GM18861 (cell line): ENCODE measurements around the gene PTPRD.
A peak's percentile ranks its signal among the peaks of the same experiment; 100 is the strongest.

Experiments used
- ATAC-seq: cut with Tn5 transposase; IDR thresholded peaks from one replicate; pipeline ENCODE4 v1.9.1; 2021; ENCODE audit not compliant: unreplicated experiment

The PTPRD gene

DNA sequence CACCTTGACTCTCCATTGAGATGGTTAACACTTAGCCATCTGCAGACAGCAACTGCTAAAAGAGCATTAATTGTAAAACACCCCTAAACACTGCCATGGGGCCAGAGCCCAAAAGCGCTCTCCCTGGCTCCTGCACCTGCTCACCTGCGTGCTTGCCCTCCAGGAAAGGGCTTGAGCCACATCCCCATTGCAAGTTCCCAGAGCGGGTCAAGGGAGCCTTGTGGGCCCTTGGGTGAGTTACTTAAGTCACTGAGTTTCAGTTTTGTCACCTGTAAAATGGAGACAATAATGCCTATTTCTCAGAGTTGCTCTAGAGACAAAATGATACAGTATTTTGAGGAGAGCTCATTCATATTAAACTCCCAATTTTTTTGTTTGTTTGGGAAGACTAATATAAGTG, 967.8 kb downstream of the PTPRD start:
- ATAC-seq, result no peak

GRCh38 chr9:9631284-9631683, 981.5 kb downstream of the PTPRD start:
- peak; percentile 93 for ATAC-seq

DNA sequence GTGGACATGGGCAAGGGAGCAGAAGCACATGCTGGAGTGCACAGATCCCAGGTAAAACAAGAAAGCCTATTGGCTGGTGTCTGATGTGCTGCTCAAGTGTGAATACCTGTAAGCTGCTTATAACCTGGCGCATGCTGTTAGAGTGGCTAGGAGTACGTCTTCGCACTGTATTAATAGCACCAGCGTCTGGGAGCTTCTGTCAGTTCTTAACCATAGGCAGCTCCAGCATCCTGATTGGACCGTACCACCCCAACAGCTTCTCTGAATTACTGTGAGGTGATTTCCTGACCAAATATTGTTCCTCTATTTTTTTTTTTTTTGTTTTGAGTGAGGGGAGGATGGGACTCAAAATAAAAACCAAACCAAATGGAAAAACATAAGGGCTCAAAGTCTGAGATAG, 987.6 kb downstream of the PTPRD start:
- ATAC-seq, result no peak

DNA sequence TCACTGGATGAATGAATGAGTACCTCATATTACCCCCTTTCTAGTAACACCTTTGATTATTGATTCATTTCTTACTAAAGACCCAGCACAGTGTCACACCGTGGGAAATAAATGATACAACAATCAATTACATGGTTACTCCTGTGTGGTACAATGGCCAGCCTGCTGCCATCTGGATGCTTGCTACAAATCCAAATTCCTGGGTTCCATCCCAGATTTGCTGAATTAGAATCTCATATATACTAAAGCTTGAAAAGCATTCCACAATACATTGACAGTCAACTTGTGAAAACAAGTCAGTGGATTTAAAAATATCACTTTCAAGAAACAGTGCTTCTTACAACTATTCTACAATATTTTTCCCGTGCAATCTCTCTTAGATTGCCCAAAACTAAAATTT, 989.3 kb downstream of the PTPRD start:
- ATAC-seq, result no peak

- ATAC-seq, result no peak
Measured at GRCh38 chr9:9621355-9621940, 991.4 kb downstream of the PTPRD start.

GRCh38 chr9:9620736-9621135, 992.1 kb downstream of the PTPRD start:
- ATAC-seq, result no peak

- no peak for ATAC-seq
Measured at GRCh38 chr9:9615086-9615485, 997.7 kb downstream of the PTPRD start.

- no peak for ATAC-seq
Measured at GRCh38 chr9:9614607-9615006, 998.2 kb downstream of the PTPRD start.

GRCh38 chr9:9612755-9613154, 1000.0 kb downstream of the PTPRD start:
- ATAC-seq, result no peak

GRCh38 chr9:9612270-9612669, 1000.5 kb downstream of the PTPRD start:
- ATAC-seq, result peak; percentile 50

DNA sequence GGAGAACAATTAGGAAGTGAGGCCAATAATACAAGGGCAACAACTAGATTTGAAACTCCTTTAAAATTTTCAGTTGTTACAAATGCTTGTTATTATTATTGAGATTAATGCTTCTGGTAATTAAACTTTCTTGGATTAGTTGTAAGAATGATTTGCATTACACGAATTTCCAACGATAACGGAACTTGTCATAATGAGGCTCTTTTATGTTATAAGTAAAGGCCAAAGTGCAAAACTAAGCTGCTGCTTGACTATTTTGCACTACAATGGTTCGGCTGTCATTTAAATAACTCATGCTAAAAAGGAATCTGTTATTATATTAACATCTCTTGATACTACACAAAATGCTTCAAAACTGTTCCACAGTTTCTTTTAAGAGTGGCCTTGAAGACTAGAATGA, 1007.1 kb downstream of the PTPRD start:
- ATAC-seq, result no peak

DNA sequence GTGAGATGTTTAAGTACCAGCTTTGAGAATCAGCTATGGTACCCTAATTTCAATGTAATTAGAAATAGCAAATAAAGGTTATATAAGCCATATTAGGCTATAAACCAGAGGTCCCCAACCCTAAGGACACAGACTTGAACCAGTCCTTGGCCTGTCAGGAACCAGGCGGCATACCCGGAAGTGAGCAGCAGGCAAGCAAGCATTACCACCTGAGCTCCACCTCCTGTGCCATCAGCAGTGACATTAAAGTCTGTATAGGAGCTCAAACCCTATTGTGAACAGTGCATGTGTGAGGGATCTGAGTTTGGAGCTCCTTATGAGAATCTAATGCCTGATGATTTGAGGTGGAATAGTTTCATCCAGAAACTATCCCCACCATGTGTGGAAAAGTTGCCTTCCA, 1009.5 kb downstream of the PTPRD start:
- no peak for ATAC-seq

GRCh38 chr9:9598723-9599122, 1014.1 kb downstream of the PTPRD start:
- ATAC-seq, result no peak

- ATAC-seq, result no peak
Measured at GRCh38 chr9:9592104-9592503, 1020.7 kb downstream of the PTPRD start.

DNA sequence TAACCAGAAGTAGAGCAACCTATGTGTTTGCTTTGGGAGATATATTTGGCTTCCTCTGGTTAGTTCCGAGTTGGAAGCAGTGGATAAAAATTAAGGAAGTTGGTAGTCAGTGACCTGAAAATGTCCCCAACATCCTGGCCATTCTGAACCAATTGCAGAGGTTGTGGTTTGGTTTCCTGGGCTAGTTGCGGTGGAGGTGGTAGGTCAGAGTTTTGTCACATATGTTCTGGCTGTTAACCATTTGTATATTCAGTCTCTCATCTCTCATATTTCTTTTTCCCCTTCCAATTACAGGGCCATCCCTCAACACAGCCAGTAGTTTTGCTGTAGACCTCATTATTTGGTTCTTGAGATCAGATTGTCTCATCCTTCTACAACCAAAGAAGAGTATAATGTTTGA, 1026.9 kb downstream of the PTPRD start:
- ATAC-seq, result peak; percentile 40

- no peak for ATAC-seq
Measured at GRCh38 chr9:9574080-9574479, 1038.7 kb downstream of the PTPRD start.

- no peak for ATAC-seq
Measured at GRCh38 chr9:9565700-9566099, 1047.1 kb downstream of the PTPRD start.

- no peak for ATAC-seq
Measured at GRCh38 chr9:9563817-9564216, 1049.0 kb downstream of the PTPRD start.

- ATAC-seq, result no peak
Measured at GRCh38 chr9:9560382-9561035, 1052.3 kb downstream of the PTPRD start.

- ATAC-seq, result no peak
Measured at GRCh38 chr9:9558907-9559306, 1053.9 kb downstream of the PTPRD start.

DNA sequence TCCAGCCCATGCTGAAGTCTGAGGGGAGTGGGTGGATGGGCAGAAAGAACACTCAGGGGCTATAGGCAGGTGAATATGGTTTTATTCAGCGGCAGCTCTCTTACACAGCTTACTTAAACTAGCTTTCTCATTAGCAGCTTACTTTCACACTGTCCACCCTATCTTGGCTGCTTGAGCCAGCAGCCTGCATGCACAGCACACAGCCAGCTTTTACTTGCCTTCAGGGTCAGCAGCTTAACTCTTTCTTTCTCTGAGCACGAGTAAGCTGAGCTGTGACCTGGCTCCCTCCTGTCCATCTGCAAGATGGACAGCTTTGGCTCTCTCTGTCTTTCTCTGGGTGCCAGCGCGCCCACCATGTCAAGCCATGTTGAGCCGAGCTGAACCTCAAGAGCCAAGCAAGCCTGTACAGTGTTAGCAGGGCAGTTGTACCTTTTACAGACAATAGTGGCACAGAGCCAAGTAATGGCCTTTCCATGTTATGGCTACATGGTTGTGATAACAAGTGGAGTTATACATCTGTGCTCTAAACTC, 1054.9 kb downstream of the PTPRD start:
- ATAC-seq, result no peak

DNA sequence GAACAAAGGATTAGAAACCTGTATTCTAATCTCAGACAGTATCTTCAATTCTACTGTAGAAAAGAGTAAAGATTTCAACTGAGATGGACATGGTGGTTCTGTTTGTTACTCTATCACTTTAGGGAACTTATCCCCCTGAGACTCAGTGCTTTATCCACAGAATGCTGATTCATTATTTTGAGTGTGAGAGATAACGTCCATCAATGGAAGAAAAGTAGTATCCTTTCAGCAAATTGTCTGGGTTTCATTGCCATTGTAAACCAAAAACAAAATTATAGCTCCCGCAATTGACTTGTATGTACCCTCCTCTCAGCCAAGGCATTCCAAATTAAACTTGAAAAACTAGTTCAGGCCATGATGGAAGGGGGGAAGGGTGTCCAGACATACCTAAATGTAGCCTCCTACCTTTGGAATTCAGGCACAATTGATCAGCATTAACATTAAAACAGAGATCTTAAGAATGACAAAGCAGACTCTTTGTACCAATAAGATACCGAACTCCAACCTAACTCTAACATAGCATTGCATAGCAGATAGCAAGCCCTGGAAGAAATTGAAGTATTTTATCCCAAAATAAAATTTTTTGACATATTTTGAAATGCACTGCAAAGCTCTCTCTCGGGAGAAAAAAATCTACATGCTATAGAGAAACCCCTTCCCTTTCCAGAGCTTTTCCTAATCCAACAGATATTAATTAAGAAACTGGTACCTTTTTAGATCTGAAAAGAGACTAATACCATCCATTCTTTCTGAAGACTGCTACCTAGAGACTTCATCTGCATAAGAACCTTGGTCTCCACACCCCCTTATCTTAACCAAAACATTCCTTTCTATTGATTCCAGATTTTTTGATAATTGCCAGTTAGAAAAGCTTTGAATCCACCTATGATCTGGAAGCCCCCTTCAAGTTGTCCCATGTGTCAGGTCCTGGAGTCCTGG, 1055.7 kb downstream of the PTPRD start:
- no peak for ATAC-seq
